ENCODE data around the gene SLIT3.

- TF ChIP-seq, protein P1, sequence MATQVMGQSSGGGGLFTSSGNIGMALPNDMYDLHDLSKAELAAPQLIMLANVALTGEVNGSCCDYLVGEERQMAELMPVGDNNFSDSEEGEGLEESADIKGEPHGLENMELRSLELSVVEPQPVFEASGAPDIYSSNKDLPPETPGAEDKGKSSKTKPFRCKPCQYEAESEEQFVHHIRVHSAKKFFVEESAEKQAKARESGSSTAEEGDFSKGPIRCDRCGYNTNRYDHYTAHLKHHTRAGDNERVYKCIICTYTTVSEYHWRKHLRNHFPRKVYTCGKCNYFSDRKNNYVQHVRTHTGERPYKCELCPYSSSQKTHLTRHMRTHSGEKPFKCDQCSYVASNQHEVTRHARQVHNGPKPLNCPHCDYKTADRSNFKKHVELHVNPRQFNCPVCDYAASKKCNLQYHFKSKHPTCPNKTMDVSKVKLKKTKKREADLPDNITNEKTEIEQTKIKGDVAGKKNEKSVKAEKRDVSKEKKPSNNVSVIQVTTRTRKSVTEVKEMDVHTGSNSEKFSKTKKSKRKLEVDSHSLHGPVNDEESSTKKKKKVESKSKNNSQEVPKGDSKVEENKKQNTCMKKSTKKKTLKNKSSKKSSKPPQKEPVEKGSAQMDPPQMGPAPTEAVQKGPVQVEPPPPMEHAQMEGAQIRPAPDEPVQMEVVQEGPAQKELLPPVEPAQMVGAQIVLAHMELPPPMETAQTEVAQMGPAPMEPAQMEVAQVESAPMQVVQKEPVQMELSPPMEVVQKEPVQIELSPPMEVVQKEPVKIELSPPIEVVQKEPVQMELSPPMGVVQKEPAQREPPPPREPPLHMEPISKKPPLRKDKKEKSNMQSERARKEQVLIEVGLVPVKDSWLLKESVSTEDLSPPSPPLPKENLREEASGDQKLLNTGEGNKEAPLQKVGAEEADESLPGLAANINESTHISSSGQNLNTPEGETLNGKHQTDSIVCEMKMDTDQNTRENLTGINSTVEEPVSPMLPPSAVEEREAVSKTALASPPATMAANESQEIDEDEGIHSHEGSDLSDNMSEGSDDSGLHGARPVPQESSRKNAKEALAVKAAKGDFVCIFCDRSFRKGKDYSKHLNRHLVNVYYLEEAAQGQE (IDR thresholded peaks at IDR 0.05; ENCODE audit: insufficient replicate concordance, low read depth): no peak
- TF ChIP-seq CTCF (IDR thresholded peaks at IDR 0.05; ENCODE audit: insufficient read depth, low read length): no peak
Measured at GRCh38 chr5:169011009-169011408, 289.9 kb downstream of the SLIT3 start.
